GM21423 (cell line): ENCODE results near the gene SDK2.

ENCODE experiments used
- ATAC-seq: cut with Tn5 transposase; IDR thresholded peaks from one replicate; pipeline ENCODE4 v1.9.1; 2021; ENCODE audit warnings: mild to moderate bottlenecking, moderate library complexity; ENCODE audit not compliant: unreplicated experiment

Gene SDK2

GRCh38 chr17:73511719-73512115 is 132.5 kb downstream of the SDK2 start:
- ATAC-seq = no peak

GRCh38 chr17:73510981-73511718 is 133.1 kb downstream of the SDK2 start:
- ATAC-seq = no peak

DNA sequence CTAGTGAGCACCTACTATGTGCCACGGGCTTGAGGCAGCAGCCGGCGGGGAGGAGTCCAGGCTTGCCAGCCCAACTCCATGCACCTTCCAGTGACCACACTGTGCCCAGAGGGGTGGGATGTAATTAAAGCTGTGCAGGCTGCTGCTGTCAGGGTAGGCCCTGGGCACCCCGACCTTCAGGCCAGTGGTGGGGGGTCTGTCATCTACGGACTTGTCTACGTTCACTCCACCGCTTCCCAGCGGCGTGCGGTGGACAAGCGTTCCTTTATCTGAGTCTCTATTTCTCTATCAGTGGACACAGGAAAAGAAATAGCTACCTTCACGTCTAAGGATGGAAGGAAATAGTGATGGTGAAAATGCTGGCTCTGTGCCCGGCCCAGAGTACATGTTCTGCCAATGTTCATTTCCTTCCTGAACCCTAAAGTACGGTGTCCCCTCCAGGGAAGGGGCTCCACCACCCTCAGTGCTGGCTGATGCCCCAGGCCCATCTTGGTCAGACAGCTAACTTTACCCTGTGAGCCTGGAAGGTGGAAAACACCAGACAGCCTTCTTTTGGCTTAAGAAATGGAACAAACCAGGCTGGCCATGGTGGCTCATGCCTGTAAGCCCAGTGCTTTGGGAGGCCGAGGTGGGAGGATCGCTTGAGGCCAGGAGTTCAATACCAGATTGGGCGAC is 135.2 kb downstream of the SDK2 start:
- no peak for ATAC-seq

DNA sequence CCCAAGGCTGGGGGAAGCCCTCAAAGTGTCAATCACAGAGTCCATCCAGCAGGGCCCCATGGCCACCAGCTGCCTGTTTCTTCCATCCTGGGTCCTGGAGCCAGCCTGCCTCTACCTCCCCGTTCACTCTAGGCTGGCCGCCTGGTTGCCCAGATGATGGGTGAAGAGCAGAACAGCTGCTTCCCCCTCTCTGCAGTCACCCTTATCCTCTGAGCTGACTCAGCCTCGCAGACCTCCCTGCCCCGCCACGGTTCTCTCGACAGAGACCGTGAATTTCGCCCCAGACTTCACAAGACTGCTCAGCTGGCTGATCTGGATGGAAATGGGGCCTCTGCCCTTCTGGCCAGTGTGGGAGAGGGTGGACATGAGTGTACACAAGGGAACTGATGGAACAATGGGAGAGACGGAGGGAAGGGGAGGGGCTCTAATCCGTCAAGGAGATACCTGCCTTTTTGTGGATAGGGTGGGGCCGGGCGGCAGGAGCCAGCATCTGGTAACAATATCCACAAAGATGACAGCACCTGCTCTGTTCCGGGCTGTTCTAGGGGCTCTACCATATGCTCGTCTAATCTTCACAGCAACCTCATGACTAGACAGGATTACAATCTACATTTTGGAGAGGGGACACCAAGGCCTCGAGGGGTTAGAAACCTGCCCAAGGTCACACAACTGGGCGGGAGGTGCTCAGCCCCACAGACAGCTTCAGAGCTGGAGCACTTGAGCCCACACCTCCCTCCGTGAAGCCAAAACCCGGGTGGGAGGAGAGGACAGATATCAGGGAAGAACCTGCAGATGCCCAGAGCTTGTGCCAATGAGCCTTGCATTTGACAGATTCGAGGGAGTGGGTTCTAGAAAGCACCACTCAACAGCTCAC is 136.0 kb downstream of the SDK2 start:
- ATAC-seq = no peak

DNA sequence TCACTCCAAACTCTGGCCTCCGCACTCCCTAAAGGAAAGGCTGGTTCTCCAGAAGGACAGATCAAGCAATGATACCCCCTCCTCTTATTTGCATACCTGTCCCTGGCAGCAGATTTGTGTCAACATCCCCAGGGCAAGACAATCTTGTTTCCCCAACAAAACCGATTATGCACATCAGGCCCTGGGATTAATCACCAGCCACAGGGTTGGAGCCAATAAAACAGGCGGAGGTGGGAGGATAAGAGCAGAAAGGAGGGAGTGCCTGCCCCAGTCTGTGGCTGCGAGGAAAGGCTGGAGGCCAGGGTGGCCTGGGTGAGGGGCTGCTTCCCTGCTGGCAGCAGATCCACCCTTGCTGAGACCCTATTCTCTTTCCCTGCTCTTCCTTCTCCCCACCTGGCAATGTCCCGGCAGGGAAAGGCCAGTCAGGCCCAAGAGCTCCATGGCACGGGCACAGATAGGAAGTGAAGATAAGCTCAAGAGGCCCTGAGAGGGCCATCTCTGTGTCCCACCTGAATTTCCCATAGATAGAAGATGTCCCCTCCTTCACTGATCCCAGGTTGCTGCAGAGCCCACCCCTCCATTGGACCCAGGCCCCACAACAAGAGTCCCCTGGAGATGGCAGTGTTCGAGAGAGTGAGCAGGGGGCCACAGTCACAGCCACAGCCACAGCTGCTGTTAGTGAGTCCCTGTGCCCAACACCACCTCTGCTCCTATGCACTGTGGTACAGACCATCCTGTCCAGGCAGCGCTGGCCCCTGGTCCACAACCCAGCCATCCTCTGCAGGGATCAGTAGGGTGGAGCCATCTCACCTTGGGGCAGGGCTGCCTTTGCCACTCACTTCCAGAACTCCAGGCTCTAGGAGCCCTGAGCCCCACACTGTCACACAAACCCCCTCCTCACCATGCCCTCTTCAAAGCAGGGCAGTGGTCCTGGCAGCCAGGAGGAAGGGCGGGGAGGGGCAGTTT is 137.5 kb downstream of the SDK2 start:
- ATAC-seq = no peak

DNA sequence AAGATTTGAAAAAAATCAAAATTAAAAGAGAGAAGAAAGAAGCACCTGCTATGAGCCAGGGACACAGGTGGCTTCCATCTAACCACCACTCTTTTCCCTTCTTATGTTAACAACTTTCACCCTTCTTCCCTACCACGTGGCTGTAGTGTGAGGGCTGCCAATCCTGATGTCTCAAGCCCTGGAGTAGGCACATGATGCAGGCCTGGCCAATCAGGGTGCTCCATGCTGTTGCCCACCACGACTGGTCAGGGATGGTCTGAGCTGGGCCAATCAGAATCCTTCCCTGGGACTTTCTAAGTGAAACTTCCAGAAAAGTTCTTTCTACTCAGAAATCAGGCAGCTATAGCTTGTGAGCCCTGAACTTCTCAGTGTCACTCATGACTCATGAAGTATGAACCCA is 140.7 kb downstream of the SDK2 start:
- ATAC-seq = no peak

- no peak for ATAC-seq
These were observed 143.7 kb downstream of the SDK2 start for GRCh38 chr17:73500414-73500999.

DNA sequence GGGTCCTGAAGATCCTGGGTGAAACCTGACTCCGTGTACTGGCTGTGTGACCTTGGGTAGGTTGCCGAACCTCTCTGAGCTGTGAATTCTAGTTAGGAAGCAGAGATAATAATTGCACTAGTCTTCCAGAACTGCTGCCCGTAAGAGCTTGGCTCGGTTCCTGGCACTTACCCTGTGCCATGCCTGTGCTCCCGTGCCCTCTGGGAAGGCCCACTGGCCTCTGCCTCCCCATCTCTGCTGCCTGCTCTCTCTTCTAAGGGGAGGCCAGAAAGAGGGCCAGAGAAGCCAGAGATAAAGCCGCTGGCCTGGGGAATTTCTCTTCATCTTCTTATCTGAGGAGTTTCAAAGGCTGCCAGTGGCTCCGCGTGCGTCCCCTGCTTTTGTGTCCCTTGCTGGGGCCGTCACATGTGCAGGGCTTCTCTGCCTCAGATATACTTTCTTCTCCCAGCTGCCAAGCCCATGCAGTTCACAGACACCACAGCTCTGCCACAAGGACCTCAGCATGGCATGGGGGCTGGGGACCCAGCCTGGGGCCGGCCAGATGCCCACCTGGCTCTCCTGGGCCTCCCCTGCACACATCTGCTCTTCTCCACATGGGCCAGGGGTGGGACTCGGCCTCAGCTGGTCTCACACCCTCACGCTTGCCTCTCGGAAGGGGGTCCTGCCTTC is 145.2 kb downstream of the SDK2 start:
- ATAC-seq = no peak

DNA sequence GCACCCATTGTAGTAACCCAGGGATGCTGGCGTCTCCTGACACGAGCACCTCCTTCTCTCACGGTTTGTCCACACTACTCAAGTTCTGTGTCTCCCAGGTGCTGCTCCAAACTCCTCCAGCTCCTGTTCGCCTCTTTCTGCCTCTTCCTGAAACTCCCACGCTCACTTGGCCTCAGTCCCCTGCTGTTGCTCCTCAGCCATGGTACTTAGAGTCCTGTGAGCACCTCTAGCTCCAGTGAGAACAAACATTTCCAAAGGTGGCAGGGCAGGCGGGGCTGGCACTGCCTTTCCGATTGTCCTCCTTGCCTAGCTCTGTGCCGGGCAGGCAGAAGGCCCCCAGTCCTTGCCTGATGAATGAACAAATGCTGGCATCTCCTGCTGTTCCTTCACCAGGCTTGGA is 146.1 kb downstream of the SDK2 start:
- no peak for ATAC-seq

- no peak for ATAC-seq
These were observed 146.5 kb downstream of the SDK2 start for GRCh38 chr17:73497721-73498120.

- no peak for ATAC-seq
These were observed 148.0 kb downstream of the SDK2 start for GRCh38 chr17:73496232-73496631.

DNA sequence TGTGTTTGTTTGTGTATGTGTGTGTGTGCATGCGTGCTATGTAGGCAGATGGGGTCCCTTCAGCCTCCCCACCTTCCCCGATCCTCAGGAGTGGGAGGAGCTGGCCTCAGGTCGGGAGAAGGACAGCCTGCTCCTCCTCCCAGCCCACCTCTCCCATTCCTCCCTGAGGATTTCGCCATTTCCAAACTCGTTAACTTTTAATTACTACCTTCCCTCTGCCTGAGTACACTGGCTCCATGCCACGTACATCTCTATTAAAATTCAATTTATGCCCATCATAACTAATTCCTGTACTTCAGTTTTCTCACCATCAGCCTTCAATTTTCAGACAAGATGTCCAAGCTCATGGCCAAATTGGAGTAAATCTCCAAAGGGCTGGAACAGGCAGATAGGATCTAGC is 148.6 kb downstream of the SDK2 start:
- no peak for ATAC-seq

DNA sequence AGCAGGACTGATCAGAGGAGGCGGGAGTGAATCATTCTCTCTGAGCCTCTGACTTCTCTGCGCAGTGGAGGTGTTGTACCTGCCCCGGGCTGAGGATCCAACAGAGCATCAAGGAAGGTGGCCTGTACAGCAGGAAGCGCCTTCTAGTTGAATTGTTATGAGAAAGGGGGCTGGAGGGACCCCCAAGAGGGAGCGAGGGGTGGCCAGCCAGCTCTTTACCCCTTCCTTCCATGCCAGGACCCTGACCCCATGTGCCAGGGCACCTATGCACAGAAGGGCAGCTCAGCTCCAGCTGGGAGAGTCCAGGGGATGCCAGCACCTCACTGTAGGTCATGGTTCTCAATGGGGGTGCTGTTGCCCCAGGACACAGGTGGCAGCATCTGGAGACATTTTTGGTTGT is 149.3 kb downstream of the SDK2 start:
- ATAC-seq = no peak

DNA sequence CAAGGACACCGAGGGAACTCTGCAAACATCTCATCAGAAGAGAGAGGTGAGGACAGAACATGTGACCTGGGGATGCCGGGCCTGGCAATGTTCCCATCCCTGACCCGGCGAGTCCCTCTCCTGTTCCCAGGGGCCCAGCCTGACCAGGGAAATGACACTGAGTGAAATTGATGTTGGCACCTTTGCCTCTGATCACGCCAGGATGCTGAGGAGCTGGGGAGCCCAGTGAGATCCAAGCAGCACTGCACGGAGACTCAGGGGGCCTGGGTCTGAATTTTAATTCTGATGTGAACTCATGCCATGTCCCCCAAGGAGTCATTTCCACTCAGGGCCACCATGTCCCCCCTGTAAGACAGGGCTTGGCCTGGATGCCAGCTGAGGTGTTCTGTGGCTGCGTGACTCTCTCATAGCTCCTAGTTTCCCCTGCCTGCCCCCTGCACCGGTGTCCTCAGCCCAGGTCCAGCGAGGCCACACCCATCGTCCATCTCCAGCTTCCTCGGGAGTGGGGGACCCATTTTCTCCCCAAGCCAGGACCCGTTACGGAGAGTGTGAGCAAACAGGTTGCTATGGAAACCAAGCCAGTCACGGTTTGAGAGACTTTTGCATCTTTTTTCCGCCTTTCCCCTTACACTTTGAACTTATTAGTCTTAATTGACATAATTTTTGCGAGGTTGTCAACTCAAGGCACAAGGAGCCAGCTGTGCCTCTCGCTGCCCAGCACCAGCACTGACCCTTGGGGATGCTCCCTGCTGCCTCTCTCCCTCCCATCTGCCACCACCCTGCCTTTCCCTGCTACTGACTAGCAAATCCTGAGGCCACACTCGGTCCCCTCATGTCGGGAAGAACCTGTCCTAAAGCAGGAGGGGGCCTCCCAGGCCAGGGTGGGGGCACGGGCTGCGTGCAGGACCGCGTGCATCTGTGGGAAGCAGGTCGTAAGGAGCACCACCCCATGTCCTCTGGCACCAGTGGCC is 150.0 kb downstream of the SDK2 start:
- no peak for ATAC-seq

DNA sequence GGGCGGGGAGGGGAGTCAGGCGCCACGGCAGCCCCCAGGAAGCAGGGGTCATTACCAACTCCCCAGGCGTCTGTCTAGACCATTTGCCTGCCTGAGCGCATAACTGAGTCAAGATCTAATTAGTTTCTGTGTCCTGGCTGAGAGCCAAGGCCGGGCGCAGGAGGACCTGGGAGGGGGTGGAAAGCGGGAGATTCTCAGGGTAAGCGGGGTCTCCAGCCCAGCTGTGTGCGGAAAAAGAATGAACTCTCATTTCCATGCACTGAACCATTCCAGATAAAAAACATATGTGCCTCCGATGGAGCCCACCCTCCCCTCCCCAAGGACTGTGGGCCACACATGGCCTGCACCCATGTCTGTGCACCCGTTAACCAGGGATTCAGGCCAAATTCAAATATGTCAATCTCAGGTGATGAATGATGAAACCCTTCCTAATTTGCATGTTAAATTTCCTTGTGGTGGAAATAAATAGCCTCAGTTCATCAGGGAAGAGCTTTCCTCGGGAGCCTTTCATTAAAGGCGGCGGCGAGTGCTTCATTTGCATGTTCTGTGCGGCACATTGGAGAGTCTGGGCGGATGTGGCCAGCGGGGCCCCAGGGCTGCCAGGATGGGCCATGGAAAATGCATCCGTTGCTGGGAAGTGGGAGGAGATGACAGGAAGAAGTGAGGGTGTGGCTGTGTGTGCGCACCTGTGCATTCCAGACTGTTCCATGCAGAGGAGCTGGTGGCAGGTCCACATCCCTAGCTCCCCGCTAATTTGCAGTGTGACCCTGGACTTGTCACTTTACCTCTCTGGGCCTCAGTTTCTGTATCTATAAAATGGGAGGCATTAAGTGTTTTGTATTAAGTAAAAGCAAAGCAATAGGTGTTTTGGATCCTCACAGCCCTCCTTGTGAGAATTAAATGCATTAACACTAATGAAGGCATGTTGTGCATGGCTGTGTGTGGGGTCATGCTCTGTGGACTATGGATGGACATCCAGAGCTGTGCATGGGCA is 151.1 kb downstream of the SDK2 start:
- ATAC-seq = no peak

DNA sequence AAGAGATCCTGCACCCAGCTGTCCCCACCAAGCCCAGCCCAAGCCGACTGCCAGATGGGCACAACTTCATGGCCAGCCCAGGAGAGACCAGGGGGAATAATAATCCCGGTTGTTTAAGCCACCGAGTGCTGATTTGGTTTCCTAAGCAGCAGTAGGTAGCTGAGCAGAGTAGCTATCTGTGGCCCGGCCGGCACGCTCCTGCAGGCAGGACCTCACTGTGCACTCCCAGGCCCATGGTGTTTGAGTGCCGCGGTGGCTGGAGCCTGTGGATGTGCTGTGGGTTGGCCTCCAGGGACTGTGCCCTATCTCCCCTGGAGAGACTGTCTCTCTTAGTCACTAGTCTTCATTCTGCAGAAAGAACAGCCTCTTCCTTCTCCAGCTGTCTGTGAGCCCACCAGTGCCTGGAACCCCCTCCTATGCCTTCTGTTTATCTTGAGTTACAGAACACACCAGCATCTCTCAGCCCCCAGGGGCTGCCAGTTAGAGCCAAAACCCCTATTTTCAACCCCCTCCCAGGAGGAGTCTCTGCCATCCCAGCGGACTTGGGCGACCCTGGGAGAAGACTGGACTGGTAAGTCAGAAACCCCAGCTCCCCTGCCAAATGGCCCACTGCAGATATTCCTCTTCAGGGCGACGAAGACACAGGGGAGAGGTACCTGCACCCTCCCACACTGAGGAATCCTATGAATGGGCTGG is 152.0 kb downstream of the SDK2 start:
- ATAC-seq = no peak

DNA sequence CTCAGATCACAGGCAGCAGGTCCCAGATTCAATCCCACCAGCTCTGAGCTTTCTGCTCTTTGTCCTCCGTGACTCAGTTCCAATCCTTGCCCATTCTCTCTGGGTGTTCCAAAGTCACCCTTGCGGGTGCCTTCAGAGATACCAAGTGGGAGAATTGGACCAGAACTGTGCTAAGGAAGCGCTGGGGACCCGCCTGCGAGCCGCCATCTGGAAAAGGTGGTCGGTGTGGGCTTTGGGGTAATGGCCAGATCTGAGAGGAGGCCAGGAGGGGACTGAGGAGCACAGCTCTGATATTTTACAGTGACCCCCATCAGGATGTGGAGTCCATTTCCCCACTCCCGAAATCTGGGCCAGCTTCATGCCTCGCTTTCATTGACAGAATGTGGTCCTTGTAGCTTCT is 152.6 kb downstream of the SDK2 start:
- no peak for ATAC-seq
